GM19468 (cell line): ENCODE data around the gene YY1.
"Not testable (repeated sequence)": the region's sequence is repeated elsewhere in the genome, so short reads cannot be mapped to it uniquely, and the experiment has no call there.

Experiments used
- ATAC-seq: cut with Tn5 transposase; IDR thresholded peaks from one replicate; pipeline ENCODE4 v1.9.1; 2021; ENCODE audit warnings: mild to moderate bottlenecking, moderate library complexity, moderate number of reproducible peaks; ENCODE audit not compliant: unreplicated experiment; ENCODE audit errors: extremely low read depth

YY1 gene

GRCh38 chr14:100213587-100213955 is 25.4 kb upstream of the YY1 start:
- no peak for ATAC-seq

DNA sequence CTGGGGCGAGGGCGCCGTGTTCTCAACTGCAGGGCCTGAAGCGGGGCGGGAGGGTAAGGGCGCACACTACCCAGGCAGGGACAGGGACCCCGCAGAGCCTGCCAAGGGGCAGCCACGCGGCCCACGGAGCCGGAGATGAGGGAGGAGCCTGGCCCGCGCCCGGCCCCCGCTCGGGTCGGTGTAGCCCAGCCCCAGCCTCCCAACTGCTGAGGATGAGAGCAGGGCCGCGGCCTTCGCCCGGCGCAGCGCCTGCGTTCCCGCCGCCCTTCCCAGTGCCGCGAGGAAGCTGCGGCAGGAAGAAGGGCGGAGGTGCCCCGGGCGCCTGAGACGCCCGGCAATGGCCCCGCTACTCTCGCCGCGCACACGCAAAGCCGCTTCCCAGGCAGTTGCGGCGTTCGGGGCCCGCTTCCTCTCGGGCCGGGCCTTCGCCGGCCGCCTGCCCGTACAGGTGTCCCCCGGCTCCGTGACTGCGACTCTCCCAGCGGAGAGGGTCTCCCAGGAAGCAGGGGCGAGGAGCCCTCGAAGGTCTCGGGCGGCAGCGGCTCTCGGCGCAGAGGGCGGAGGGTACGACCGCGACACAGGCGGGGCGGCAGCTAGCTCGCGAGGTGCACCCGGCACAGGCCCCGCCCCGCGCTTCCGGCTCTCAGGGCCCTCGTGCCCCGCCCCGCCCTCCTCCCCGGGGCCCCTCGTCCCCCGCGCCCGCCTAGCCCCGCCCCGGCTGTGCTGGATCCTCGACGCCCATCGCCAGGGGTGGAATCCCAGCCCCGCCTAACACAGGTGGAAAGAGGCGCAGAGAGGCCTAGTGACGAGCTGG is 24.8 kb upstream of the YY1 start:
- ATAC-seq = peak; percentile 71

GRCh38 chr14:100214770-100215083 is 24.2 kb upstream of the YY1 start:
- ATAC-seq = no peak

DNA sequence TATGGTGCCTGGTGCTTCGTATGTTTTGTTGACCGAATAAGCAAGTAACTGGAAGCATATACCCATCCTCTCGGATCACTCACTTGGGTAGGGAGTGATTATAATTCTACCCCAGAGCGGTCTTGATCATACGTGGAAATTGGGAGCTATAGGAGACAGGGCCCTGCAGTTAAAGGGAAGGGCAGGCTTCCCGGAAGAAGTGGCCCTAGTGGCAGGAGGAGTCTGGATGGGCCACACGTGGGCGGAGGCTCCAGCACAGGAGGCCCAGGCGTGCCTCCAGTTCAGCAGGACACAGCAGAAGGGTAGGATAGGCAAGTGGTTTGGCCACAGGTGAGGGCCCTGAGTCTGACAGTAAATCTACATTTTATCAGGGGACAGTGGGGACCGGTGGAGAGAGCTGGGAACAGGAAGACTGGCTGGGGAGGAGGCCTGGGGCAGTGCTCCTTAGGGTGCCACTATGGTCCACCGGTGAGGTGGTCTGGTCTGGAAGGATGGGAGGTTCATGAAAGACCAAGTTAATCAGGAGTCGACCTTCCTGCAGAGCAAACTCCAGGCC is 23.5 kb upstream of the YY1 start:
- no peak for ATAC-seq

DNA sequence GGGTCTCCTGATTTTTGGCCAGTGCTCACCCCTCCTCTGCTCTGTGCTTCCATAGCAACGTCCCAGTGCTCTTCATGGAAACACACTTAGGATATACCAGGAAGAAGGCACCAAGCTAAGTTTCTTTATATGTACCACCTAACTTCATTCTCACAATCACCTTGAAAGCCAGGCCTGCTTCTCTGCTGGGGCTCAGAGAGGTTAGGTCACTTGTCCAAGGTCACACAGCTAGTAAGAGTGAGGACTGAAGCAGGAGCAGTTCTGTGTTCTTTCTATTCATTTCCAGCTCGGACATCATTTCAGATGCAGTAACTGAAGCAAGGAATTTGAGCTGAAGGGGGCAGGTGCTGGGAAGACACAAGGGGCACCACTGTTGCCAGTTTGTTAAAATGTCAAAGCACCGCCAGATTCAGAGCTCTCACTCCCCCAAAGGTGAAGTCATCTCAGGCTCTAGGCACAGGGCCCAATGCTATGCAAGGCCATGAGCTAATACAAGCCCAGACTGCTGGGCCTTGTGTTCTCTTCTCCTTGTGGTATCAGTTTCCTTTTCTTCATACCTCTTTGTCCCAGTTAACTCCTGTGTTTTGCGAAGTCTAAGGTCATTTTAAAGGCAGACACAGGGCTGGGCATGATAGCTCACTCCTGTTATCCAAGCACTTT is 19.7 kb upstream of the YY1 start:
- no peak for ATAC-seq

DNA sequence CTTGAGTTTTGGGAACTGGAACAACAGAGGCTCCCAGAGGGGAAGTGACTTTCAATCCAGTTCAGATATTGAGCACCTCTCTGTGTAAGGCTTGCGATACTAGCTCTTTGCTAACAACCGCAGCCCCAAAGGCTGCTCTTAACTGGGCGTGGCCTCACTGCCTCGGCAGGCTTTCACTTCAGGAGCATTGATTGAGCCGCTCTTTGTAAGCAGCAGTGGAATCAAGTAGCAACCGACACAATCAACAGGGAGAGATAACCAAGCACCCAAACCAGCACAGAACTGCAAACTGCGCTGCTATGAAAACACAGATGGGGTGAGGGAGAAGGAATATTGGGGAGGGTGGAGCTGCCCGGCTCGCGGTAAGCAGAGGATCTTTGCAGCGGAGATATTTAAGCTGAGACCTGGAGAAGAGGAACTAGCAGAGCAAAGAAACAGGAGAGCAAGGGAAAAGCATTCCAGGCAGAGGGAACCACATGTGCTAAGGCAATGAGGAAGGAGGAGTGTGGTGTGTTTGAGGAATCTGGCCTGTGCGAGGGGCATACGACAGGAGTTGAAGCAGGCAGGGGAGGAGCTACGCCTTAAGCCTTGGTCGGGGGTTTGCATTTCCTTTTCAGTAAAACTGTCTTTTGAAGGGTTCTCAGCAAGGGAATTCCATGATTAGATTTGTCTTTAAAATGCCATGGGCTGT is 17.3 kb upstream of the YY1 start:
- peak; percentile 89 for ATAC-seq

GRCh38 chr14:100222224-100223093 is 16.5 kb upstream of the YY1 start:
- no peak for ATAC-seq

- ATAC-seq = no peak
These were observed 15.4 kb upstream of the YY1 start for GRCh38 chr14:100223332-100224201.

DNA sequence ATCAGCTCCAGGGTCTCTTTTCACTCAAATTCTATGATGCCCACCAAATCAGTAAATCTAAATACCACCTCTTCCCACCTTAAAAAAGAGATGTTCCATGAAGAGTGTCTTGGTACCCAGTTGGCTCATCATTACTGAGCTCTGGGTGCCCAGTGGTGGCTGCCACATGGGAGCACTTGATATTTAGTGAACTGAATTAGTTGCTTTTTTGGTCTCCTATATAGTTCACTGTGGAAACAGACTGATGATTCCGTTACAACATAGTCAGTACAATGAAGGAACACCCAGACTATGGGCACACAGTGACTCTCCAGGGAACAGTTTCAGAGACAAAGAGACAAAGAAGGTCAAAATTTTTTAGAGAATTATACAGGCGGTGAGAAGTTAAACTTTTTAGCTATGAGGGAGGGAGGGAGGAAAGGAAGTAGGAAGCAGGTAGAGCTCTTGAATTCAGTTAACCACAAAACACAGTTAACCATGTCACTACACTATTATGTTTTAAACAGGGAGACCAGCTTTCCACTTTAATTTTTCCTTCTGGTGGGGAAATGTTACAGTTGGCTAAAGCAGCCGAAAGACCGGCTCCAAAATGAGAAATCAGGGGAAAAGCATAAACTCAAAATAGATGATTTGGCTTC is 14.6 kb upstream of the YY1 start:
- no peak for ATAC-seq

GRCh38 chr14:100225169-100225568 is 13.8 kb upstream of the YY1 start:
- no peak for ATAC-seq

GRCh38 chr14:100230361-100230760 is 8.6 kb upstream of the YY1 start:
- ATAC-seq = no peak

DNA sequence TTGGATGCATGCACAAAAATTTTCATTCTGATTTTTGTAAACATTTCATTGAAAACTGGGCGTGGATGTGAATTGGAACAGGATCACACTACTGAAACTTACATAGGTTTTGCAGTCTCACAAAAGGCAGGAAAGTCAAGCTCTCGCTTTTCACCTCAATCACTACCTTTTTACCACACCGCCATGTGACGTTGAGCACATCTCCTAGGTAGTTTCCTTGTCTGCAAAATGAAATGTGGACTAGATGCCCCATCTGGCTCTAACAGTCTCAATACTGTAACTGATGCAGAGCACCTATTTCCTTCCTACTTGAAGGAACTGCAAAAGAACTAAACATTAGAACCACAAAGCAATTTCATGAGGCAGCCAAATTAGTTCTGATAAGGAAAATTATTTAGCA is 4.4 kb upstream of the YY1 start:
- no peak for ATAC-seq

DNA sequence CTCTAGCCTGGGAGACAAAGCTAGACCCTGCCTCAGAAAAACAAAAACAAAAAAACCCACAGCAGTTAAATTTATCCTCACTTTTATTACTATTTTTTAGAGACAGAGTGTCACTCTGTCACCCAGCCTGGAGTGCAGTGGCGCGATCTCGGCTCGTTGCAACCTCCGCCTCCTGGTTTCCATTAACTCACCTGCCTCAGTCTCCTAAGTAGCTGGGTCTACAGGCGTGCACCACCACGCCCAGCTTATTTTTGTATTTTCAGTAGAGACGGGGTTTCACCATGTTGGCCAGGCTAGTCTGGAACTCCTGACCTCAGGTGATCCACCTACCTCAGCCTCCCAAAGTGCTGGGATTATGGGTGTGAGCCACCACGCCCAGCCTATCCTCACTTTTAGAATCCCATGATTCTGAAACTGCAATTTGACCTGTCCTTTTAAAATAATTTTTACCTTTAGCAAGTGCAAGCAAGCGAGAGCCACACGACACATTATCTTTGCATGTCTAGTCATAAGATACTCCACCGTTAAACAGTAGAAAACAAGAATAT is 2.6 kb upstream of the YY1 start:
- not testable (repeated sequence) for ATAC-seq

DNA sequence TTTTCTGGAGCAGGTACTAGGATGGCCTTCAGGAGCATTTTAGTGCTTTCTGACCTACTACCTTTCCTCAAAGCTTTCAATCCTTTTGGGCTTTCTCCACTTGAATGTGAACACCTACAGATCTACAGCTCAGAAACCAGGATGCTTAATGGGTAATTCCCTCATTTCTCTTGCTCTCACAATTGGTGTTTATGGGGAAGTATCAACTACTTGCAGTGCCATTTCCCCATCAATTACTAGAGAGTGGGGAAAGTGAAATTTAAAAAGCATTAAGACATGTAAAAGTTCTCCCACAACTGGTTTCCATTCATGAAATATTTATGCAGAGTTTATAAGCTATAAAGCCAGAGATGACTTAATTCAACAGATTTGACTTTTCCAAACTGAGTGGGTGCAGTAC is 2.1 kb upstream of the YY1 start:
- ATAC-seq = no peak

DNA sequence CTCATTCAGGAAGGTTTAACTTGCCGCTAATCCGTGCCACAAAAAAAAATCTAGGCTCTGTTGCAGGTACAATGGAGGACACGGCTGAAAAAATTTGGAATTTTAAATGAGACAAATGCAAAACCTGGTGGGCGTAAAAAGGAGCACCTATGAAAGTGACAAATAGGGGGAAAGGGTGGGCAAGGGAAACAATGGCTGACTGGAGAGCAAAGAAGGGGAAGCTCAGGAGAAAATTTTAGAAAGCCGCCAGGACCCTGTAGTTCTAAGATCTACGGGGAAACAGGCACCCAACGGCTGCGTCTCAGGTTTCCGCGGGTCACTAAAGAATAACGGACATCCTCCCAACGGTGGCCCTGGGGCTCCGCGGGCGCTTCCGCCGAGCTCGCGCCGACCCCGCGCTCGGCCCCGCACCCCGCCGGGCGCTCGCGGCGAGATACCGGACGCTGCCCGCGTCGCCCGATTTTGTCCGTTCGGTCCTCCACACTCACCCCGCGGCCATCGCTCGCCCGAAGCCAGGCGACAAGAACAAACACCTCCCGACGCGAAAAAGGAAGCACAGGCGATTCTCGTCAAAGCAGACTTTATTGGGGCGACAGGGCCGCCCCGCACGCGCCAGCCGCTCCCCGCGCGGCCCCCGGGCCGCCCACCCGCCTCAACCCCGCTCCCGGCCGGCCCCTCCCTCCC is 1.1 kb upstream of the YY1 start:
- no peak for ATAC-seq

GRCh38 chr14:100239211-100239839 is 381 bp downstream of the YY1 start:
- no peak for ATAC-seq

- ATAC-seq = peak; percentile 16
These were observed 1.1 kb downstream of the YY1 start for GRCh38 chr14:100239840-100240667.
